ENCODE data around the gene TBC1D22A. TPM values are rescaled to one million over a fixed set of nuclear protein-coding genes. Genes with fewer than 3 reads are reported as not detected.

TBC1D22A gene
- total and polyA plus RNA-seq, 2 donors (not counting 3 experiments of a cell fraction or from before 2014, with no cell fraction given): 26.1 to 32.4 TPM

GRCh38 chr22:46798366-46799350 is 36.2 kb downstream of the TBC1D22A start:
- Histone ChIP-seq H4K20me1 (replicated peaks; ENCODE audit: control insufficient read depth, extremely low read depth, insufficient read depth, low read length) (no peaks in the 10 kb centered on the region), H3K79me2 (ENCODE audit: control insufficient read depth, insufficient read depth, low read length) (peaks cover 5% of the 10 kb centered on the region), H3K4me2 (ENCODE audit: insufficient read depth, low read length) (no peak overlapping the region), H3K4me1 (ENCODE audit: control insufficient read depth, extremely low read depth, insufficient read depth, low read length) (peaks cover 5% of the 10 kb centered on the region), H3K9ac (replicated peaks; ENCODE audit: extremely low read depth, insufficient read depth, low read length) (no peak overlapping the region), H3K4me3 (replicated peaks in 1 of 3; ENCODE audit: insufficient read depth in 1 of 3, low read depth in 1 of 3, low read length in 3 of 3) (no peak overlapping the region), H3K27me3 (ENCODE audit: control insufficient read depth in 2 of 2, insufficient read depth in 2 of 2, low read length in 2 of 2) (no peaks in the 10 kb centered on the region), H3K9me3 (replicated peaks; ENCODE audit: control insufficient read depth, insufficient read depth, low read length) (no peaks in the 10 kb centered on the region), H3K36me3 (ENCODE audit: control insufficient read depth in 2 of 2, extremely low read depth in 1 of 2, insufficient read depth in 2 of 2, low read length in 2 of 2) (peaks cover 3 to 26% of the 10 kb centered on the region in 2 experiments), H3K27ac (ENCODE audit: insufficient read depth, low read depth, low read length) (no peak overlapping the region), H2AFZ (ENCODE audit: low read depth, low read length) (no peak overlapping the region), H3K9me1 (replicated peaks; ENCODE audit: control insufficient read depth, extremely low read depth, insufficient read depth, low read length) (no peaks in the 10 kb centered on the region)
- TF ChIP-seq CTCF (IDR thresholded peaks at IDR 0.05; ENCODE audit: extremely low read depth in 1 of 2, insufficient read depth in 1 of 2, low read depth in 1 of 2, low read length in 2 of 2): peak; percentile 96 to 98
- TF ChIP-seq FOS (IDR thresholded peaks at IDR 0.05; ENCODE audit: borderline replicate concordance, insufficient read depth, low read length): no peak
- peak; percentile 35 for TF ChIP-seq POLR2AphosphoS5 (IDR thresholded peaks at IDR 0.05; ENCODE audit: insufficient read depth, low read depth, low read length)
- TF ChIP-seq POLR2A (IDR thresholded peaks at IDR 0.05; ENCODE audit: low read depth, low read length): no peak
- no peak for TF ChIP-seq MAX (IDR thresholded peaks at IDR 0.05; ENCODE audit: insufficient read depth, insufficient read length)
- no peak for TF ChIP-seq GATA2 (IDR thresholded peaks at IDR 0.05; ENCODE audit: insufficient read depth, insufficient read length, low read depth, low read length)
- FAIRE-seq: peak; percentile 84
- POLR2A ChIA-PET: no interaction called here
- CTCF ChIA-PET: interaction anchor here (0.6 to 2.4 kb wide), 33 partner anchors 9 to 1698 kb away, joined by 3 to 24 read pairs (median 4); partner anchors contain the start of gene TBC1D22A
- intact Hi-C loops (cut with micrococcal nuclease): loop anchor here (1.0 to 10.0 kb wide), 5 partner anchors 32 to 1686 kb away; partner anchors contain the start of gene TBC1D22A
- peak; percentile 81 for DNase-seq (ENCODE audit: low read depth, low spot score)
- dilution Hi-C loops (cut with MboI; ENCODE audit: extremely low pct_ligation_motif_present, low sequenced_read_pairs): no loop called here
- no TSS peak for BruUV-seq (replicated peaks)
